HepG2 (cell line): ENCODE measurements around the gene XPO1. TPM values are rescaled to one million over a fixed set of nuclear protein-coding genes. Genes with fewer than 3 reads are reported as not detected.

Experiments
- AKAP8 ChIP-seq: sonication (generic); formaldehyde crosslinking; IDR thresholded peaks from 2 replicates; pipeline ENCODE4 v1.5.1; 2020; ENCODE audit warnings: mild to moderate bottlenecking, missing genetic modification reagents
- ARNT ChIP-seq: fragments of 450-650 bp; IDR thresholded peaks from 2 replicates; pipeline ENCODE4 v1.6.1; 2017
- CBFB ChIP-seq: sonication (generic); formaldehyde crosslinking; IDR thresholded peaks from 2 replicates; pipeline ENCODE4 v1.4.0; 2020; ENCODE audit warnings: missing genetic modification reagents
- CC2D1A ChIP-seq: sonication (generic); formaldehyde crosslinking; IDR thresholded peaks from 2 replicates; pipeline ENCODE4 v1.8.1; 2023; ENCODE audit warnings: mild to moderate bottlenecking, missing genetic modification reagents
- CHD2 ChIP-seq: IDR thresholded peaks from 2 replicates; pipeline ENCODE4 v1.6.1; 2011; ENCODE audit warnings: low read depth, low read length, improper control_type of control experiment
- ELF1 ChIP-seq: sonication (generic); formaldehyde crosslinking; IDR thresholded peaks from 2 replicates; pipeline ENCODE4 v1.4.0; 2020; ENCODE audit warnings: missing genetic modification reagents
- IKZF4 ChIP-seq: sonication (generic); formaldehyde crosslinking; IDR thresholded peaks from 2 replicates; pipeline ENCODE4 v1.5.1; 2020; ENCODE audit warnings: borderline replicate concordance, mild to moderate bottlenecking, low read depth, missing genetic modification reagents; ENCODE audit errors: not compliant biosample characterization
- JDP2 ChIP-seq: sonication (generic); formaldehyde crosslinking; IDR thresholded peaks from 2 replicates; pipeline ENCODE4 v1.8.1; 2022; ENCODE audit warnings: missing genetic modification reagents, borderline replicate concordance
- NKX3-1 ChIP-seq: sonication (generic); formaldehyde crosslinking; IDR thresholded peaks from 2 replicates; pipeline ENCODE4 v1.5.0; 2020; ENCODE audit warnings: missing genetic modification reagents
- REXO4 ChIP-seq: sonication (generic); formaldehyde crosslinking; IDR thresholded peaks from 2 replicates; pipeline ENCODE4 v1.8.0; 2022; ENCODE audit warnings: missing genetic modification reagents, mild to moderate bottlenecking, borderline replicate concordance
- TARDBP ChIP-seq: sonication (generic); formaldehyde crosslinking; IDR thresholded peaks from 2 replicates; pipeline ENCODE4 v1.8.0; 2022; ENCODE audit warnings: mild to moderate bottlenecking, missing genetic modification reagents
- YY1 ChIP-seq: IDR thresholded peaks from 2 replicates; pipeline ENCODE4 v1.6.1; 2011; ENCODE audit warnings: low read length, low read depth, moderate library complexity, mild to moderate bottlenecking; ENCODE audit not compliant: insufficient read depth, insufficient replicate concordance
- ZBTB38 ChIP-seq: sonication (generic); formaldehyde crosslinking; IDR thresholded peaks from 2 replicates; pipeline ENCODE4 v1.5.1; 2020; ENCODE audit warnings: mild to moderate bottlenecking, missing genetic modification reagents
- ZMAT5 ChIP-seq: sonication (generic); formaldehyde crosslinking; IDR thresholded peaks from 2 replicates; pipeline ENCODE4 v1.5.0; 2020; ENCODE audit warnings: mild to moderate bottlenecking, low read depth, missing genetic modification reagents, borderline replicate concordance
- ZNF264 ChIP-seq: sonication (generic); formaldehyde crosslinking; IDR thresholded peaks from 2 replicates; pipeline ENCODE4 v1.4.0; 2020; ENCODE audit warnings: missing genetic modification reagents
- ZNF510 ChIP-seq: sonication (generic); formaldehyde crosslinking; IDR thresholded peaks from 2 replicates; pipeline ENCODE4 v1.4.0; 2020; ENCODE audit warnings: low read depth, mild to moderate bottlenecking, missing genetic modification reagents
- ZNF512 ChIP-seq: sonication (generic); formaldehyde crosslinking; IDR thresholded peaks from 2 replicates; pipeline ENCODE4 v1.4.0; 2020; ENCODE audit warnings: mild to moderate bottlenecking, missing genetic modification reagents
- ZNF816 ChIP-seq: sonication (generic); formaldehyde crosslinking; IDR thresholded peaks from 2 replicates; pipeline ENCODE4 v1.8.0; 2022; ENCODE audit warnings: missing genetic modification reagents, mild to moderate bottlenecking, borderline replicate concordance
- polyA plus RNA-seq, 8 experiments: library from polyadenylated mRNA; depleted of rRNA in 3 of 8; stranded (reverse) in 7 of 8; unstranded in 1 of 8; fragments of >200 nt; fragmentation: Illumina TruSeq in 4 of 8; extraction: Trizol in 4 of 8; gene quantifications; 2 replicates each; pipeline versions ENCODE4 v1.2.1 to v1.2.3, GENCODE V29; 2011 to 2016; ENCODE audit warnings: low read depth in 4 of 8, missing spikeins in 1 of 8, mixed read lengths in 1 of 8; ENCODE audit not compliant: insufficient read depth in 1 of 8
- total RNA-seq, 5 experiments: library from RNA; depleted of rRNA; stranded (reverse); fragments of >200 nt; fragmentation: Illumina TruSeq; extraction: Trizol; gene quantifications; 2 replicates each; pipeline ENCODE4 v1.2.3, GENCODE V29; 2016; ENCODE audit warnings: low read depth in 1 of 5
- TF ChIP-seq, protein P1 (sequence below): sonication (generic); formaldehyde crosslinking; IDR thresholded peaks from 2 replicates; pipeline ENCODE4 v1.5.1; 2020; ENCODE audit warnings: missing genetic modification reagents, mild to moderate bottlenecking, borderline replicate concordance
- TF ChIP-seq, protein P2 (sequence below): sonication (generic); formaldehyde crosslinking; IDR thresholded peaks from 2 replicates; pipeline ENCODE4 v1.5.1; 2020; ENCODE audit warnings: mild to moderate bottlenecking, missing genetic modification reagents, moderate library complexity
- TF ChIP-seq, protein P3 (sequence below): sonication (generic); formaldehyde crosslinking; IDR thresholded peaks from 2 replicates; pipeline ENCODE4 v1.8.0; 2022; ENCODE audit warnings: mild to moderate bottlenecking, missing genetic modification reagents, moderate library complexity

The XPO1 gene
- total and polyA plus RNA-seq, 2 of the 13 experiments (the other 11 are each of a cell fraction or from before 2014, with no cell fraction given), result 67.4 to 212 TPM

GRCh38 chr2:61536572-61537276 lies 1.4 kb downstream of the XPO1 start (continued):
- TF ChIP-seq REXO4 (no peak), AKAP8 (CRISPR knock-in tag) (peak; percentile 9; the same call in 1 of the 2 replicates), IKZF4 (CRISPR knock-in tag) (no peak), ARNT (no peak), CC2D1A (CRISPR knock-in tag) (no peak), ZNF816 (peak; percentile 49; the same call in 1 of the 2 replicates), CHD2 (no peak), YY1 (peak; percentile 78), ZNF264 (CRISPR knock-in tag) (no peak), ELF1 (CRISPR knock-in tag) (peak; percentile 41; the same call in 1 of the 2 replicates), ZBTB38 (no peak), TARDBP (peak; percentile 84; the same call in 1 of the 2 replicates), ZNF512 (CRISPR knock-in tag) (no peak), ZMAT5 (CRISPR knock-in tag) (no peak), NKX3-1 (CRISPR knock-in tag) (no peak), JDP2 (CRISPR knock-in tag) (no peak), CBFB (CRISPR knock-in tag) (no peak), ZNF510 (CRISPR knock-in tag) (0 out of 2 replicates have a peak, but pooled peaks have one; percentile 41)
- TF ChIP-seq, protein P1, sequence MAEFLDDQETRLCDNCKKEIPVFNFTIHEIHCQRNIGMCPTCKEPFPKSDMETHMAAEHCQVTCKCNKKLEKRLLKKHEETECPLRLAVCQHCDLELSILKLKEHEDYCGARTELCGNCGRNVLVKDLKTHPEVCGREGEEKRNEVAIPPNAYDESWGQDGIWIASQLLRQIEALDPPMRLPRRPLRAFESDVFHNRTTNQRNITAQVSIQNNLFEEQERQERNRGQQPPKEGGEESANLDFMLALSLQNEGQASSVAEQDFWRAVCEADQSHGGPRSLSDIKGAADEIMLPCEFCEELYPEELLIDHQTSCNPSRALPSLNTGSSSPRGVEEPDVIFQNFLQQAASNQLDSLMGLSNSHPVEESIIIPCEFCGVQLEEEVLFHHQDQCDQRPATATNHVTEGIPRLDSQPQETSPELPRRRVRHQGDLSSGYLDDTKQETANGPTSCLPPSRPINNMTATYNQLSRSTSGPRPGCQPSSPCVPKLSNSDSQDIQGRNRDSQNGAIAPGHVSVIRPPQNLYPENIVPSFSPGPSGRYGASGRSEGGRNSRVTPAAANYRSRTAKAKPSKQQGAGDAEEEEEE (CRISPR knock-in tag), result no peak
- TF ChIP-seq, protein P2, sequence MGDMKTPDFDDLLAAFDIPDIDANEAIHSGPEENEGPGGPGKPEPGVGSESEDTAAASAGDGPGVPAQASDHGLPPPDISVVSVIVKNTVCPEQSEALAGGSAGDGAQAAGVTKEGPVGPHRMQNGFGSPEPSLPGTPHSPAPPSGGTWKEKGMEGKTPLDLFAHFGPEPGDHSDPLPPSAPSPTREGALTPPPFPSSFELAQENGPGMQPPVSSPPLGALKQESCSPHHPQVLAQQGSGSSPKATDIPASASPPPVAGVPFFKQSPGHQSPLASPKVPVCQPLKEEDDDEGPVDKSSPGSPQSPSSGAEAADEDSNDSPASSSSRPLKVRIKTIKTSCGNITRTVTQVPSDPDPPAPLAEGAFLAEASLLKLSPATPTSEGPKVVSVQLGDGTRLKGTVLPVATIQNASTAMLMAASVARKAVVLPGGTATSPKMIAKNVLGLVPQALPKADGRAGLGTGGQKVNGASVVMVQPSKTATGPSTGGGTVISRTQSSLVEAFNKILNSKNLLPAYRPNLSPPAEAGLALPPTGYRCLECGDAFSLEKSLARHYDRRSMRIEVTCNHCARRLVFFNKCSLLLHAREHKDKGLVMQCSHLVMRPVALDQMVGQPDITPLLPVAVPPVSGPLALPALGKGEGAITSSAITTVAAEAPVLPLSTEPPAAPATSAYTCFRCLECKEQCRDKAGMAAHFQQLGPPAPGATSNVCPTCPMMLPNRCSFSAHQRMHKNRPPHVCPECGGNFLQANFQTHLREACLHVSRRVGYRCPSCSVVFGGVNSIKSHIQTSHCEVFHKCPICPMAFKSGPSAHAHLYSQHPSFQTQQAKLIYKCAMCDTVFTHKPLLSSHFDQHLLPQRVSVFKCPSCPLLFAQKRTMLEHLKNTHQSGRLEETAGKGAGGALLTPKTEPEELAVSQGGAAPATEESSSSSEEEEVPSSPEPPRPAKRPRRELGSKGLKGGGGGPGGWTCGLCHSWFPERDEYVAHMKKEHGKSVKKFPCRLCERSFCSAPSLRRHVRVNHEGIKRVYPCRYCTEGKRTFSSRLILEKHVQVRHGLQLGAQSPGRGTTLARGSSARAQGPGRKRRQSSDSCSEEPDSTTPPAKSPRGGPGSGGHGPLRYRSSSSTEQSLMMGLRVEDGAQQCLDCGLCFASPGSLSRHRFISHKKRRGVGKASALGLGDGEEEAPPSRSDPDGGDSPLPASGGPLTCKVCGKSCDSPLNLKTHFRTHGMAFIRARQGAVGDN (CRISPR knock-in tag), result peak; percentile 73
- TF ChIP-seq, protein P3, sequence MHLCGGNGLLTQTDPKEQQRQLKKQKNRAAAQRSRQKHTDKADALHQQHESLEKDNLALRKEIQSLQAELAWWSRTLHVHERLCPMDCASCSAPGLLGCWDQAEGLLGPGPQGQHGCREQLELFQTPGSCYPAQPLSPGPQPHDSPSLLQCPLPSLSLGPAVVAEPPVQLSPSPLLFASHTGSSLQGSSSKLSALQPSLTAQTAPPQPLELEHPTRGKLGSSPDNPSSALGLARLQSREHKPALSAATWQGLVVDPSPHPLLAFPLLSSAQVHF (CRISPR knock-in tag), result no peak
